GM12891 (cell line): ENCODE data around the gene FAM221B.

Experiments used
- POLR2A ChIP-seq: IDR thresholded peaks from 2 replicates; pipeline ENCODE4 v1.6.1; 2011; ENCODE audit warnings: low read depth, low read length, control low read depth
- POLR2AphosphoS5 ChIP-seq: IDR thresholded peaks from 2 replicates; pipeline ENCODE4 v1.6.1; 2011; ENCODE audit warnings: low read depth, low read length, control low read depth

GRCh38 chr9:35858458-35858857, 29.9 kb upstream of the FAM221B start:
- TF ChIP-seq POLR2AphosphoS5 = no peak
- no peak for TF ChIP-seq POLR2A
